Endothelial cell of umbilical vein (primary cell): ENCODE results near the gene CAMSAP1. TPM values are rescaled to one million over a fixed set of nuclear protein-coding genes. Genes with fewer than 3 reads are reported as not detected.

ENCODE experiments used
- BruUV-seq: library from RNA; stranded (reverse); fragments of 400-500 nt; replicated peaks from 2 replicates; lab custom pipeline; 2021; lab: Mats Ljungman, UMichigan
- CTCF ChIA-PET: fragments of 300-600, 350-600 bp; sonication (Branson Sonifier 250); formaldehyde crosslinking; loops from one replicate; lab custom pipeline; 2021; ENCODE audit warnings: antibody characterized with exemption, inconsistent platforms; lab: Charles Lee
- POLR2A ChIA-PET: fragments of 300-600, 350-600 bp; sonication (Branson Sonifier 250); formaldehyde crosslinking; loops from one replicate; lab custom pipeline; 2021; ENCODE audit warnings: antibody characterized with exemption, inconsistent platforms; lab: Charles Lee
- DNase-seq: peaks from one replicate; pipeline ENCODE4 v3.0.0-alpha.2; 2011; ENCODE audit warnings: low read depth, low spot score
- FAIRE-seq: peaks from 2 replicates; lab custom pipeline; 2011; peaks lifted over from hg19 to GRCh38; lab: Jason Lieb, UNC
- H2AFZ ChIP-seq: 2 replicates; pipeline ENCODE4 v1.6.0; 2012; ENCODE audit warnings: low read depth, low read length, control low read depth, inconsistent platforms
- H3K27ac ChIP-seq: 2 replicates; pipeline ENCODE4 v1.5.1; 2011; ENCODE audit warnings: low read depth, mild to moderate bottlenecking, control low read depth, low read length, moderate library complexity; ENCODE audit not compliant: insufficient read depth
- H3K27me3 ChIP-seq, 2 experiments: 2 replicates each; pipeline versions ENCODE4 v1.6.0 to v1.6.1; 2011; ENCODE audit warnings: low read length in 2 of 2, mixed read lengths in 1 of 2; ENCODE audit not compliant: control insufficient read depth in 2 of 2, insufficient read depth in 2 of 2
- H3K36me3 ChIP-seq, 2 experiments: 2 replicates in 1 of 2; 3 replicates in 1 of 2; pipeline ENCODE4 v1.5.1; 2011; ENCODE audit warnings: low read length in 2 of 2, mild to moderate bottlenecking in 1 of 2, moderate library complexity in 1 of 2; ENCODE audit not compliant: control insufficient read depth in 2 of 2, insufficient read depth in 2 of 2; ENCODE audit errors: extremely low read depth in 1 of 2
- H3K4me1 ChIP-seq: 3 replicates; pipeline ENCODE4 v1.5.1; 2011; ENCODE audit warnings: mild to moderate bottlenecking, low read length; ENCODE audit not compliant: control insufficient read depth, insufficient read depth; ENCODE audit errors: extremely low read depth
- H3K4me2 ChIP-seq: 2 replicates; pipeline ENCODE4 v1.6.1; 2011; ENCODE audit warnings: low read length, control low read depth, mixed read lengths; ENCODE audit not compliant: insufficient read depth
- H3K4me3 ChIP-seq, 3 experiments: fragments of 200-600 bp in 1 of 3; sonication (generic), shearing (Covaris generic) in 1 of 3; replicated peaks in 1 of 3; 2 replicates each; pipeline ENCODE4 v1.5.1; 2011 to 2016; ENCODE audit warnings: control low read depth in 3 of 3, low read length in 3 of 3, mild to moderate bottlenecking in 2 of 3, inconsistent platforms in 1 of 3, low read depth in 1 of 3, moderate library complexity in 1 of 3; ENCODE audit not compliant: insufficient read depth in 1 of 3
- H3K79me2 ChIP-seq: 2 replicates; pipeline ENCODE4 v1.6.0; 2012; ENCODE audit warnings: low read length, inconsistent platforms; ENCODE audit not compliant: control insufficient read depth, insufficient read depth
- H3K9ac ChIP-seq: replicated peaks from 2 replicates; pipeline ENCODE3; 2011; ENCODE audit warnings: low read length, control low read depth; ENCODE audit not compliant: insufficient read depth; ENCODE audit errors: extremely low read depth
- H3K9me1 ChIP-seq: replicated peaks from 3 replicates; pipeline ENCODE4 v1.6.0; 2011; ENCODE audit warnings: mild to moderate bottlenecking, low read length; ENCODE audit not compliant: control insufficient read depth, insufficient read depth; ENCODE audit errors: extremely low read depth
- H3K9me3 ChIP-seq: replicated peaks from 2 replicates; pipeline ENCODE4 v1.5.1; 2012; ENCODE audit warnings: low read length, inconsistent platforms; ENCODE audit not compliant: control insufficient read depth, insufficient read depth
- H4K20me1 ChIP-seq: replicated peaks from 2 replicates; pipeline ENCODE3; 2011; ENCODE audit warnings: mild to moderate bottlenecking, low read length; ENCODE audit not compliant: control insufficient read depth, insufficient read depth; ENCODE audit errors: extremely low read depth
- CTCF ChIP-seq, 2 donors: IDR thresholded peaks; 1 replicate in 1 of 2; 2 replicates in 1 of 2; pipeline ENCODE4 v1.5.1; 2011; ENCODE audit warnings: low read length in 2 of 2, mild to moderate bottlenecking in 2 of 2, moderate library complexity in 2 of 2, control low read depth in 1 of 2, inconsistent platforms in 1 of 2, low read depth in 1 of 2; ENCODE audit not compliant: insufficient read depth in 1 of 2; ENCODE audit errors: extremely low read depth in 1 of 2
- FOS ChIP-seq: IDR thresholded peaks from 2 replicates; pipeline ENCODE4 v1.6.1; 2011; ENCODE audit warnings: mild to moderate bottlenecking, low read length, moderate library complexity, borderline replicate concordance; ENCODE audit not compliant: insufficient read depth
- GATA2 ChIP-seq: IDR thresholded peaks from 2 replicates; pipeline ENCODE4 v1.7.0; 2011; ENCODE audit warnings: low read depth, mild to moderate bottlenecking, moderate library complexity, mixed read lengths, low read length; ENCODE audit not compliant: insufficient read length, insufficient read depth
- JUN ChIP-seq: IDR thresholded peaks from 2 replicates; pipeline ENCODE4 v1.6.1; 2011; ENCODE audit warnings: borderline replicate concordance, low read depth; ENCODE audit not compliant: insufficient read length, insufficient read depth
- POLR2AphosphoS5 ChIP-seq: IDR thresholded peaks from 2 replicates; pipeline ENCODE4 v1.6.1; 2012; ENCODE audit warnings: low read depth, mild to moderate bottlenecking, control low read depth, low read length, moderate library complexity; ENCODE audit not compliant: insufficient read depth
- dilution Hi-C: fragments of 300-500 bp; cut with MboI; formaldehyde crosslinking; loops from one replicate; pipeline ENCODE4 v1.15.0; 2019; ENCODE audit warnings: low sequenced_read_pairs; ENCODE audit not compliant: extremely low pct_ligation_motif_present
- intact Hi-C: fragments of 100-400 bp; cut with micrococcal nuclease; formaldehyde crosslinking; loops from one replicate; pipeline ENCODE4 v1.10.0; 2022
- polyA plus RNA-seq, 4 experiments: library from polyadenylated mRNA; depleted of rRNA in 3 of 4; stranded (reverse) in 3 of 4; unstranded in 1 of 4; fragments of >200 nt; gene quantifications; 2 replicates each; pipeline versions ENCODE4 v1.2.1 to v1.2.3, GENCODE V29; 2011 to 2012; ENCODE audit warnings: missing spikeins in 1 of 4
- total RNA-seq: library from RNA; stranded (reverse); gene quantifications from 2 replicates; pipeline ENCODE4 v1.2.3, GENCODE V29; 2021

The CAMSAP1 gene
- total and polyA plus RNA-seq, 2 donors (not counting 3 experiments of a cell fraction or from before 2014, with no cell fraction given): 8.1 to 25.5 TPM

- DNase-seq (no peak), FAIRE-seq (no peak)
- peaks cover 8% of the 10 kb centered on the region for H3K4me1 ChIP-seq
- no peak overlapping the region for H3K9ac ChIP-seq
- H4K20me1 ChIP-seq: no peaks in the 10 kb centered on the region
- dilution Hi-C loops (no loop called here), intact Hi-C loops (no loop called here)
- BruUV-seq: no TSS peak
- H3K4me2 ChIP-seq: no peak overlapping the region
- ChIA-PET CTCF (no interaction called here), POLR2A (no interaction called here)
- no peak overlapping the region for H3K27ac ChIP-seq
- no peaks in the 10 kb centered on the region for H3K9me1 ChIP-seq
- H3K4me3 ChIP-seq: no peak overlapping the region
- H3K27me3 ChIP-seq: no peaks in the 10 kb centered on the region
- TF ChIP-seq POLR2AphosphoS5 (no peak), FOS (no peak), GATA2 (no peak)
- H3K79me2 ChIP-seq: peaks cover 100% of the 10 kb centered on the region
- H2AFZ ChIP-seq: no peak overlapping the region
- no peaks in the 10 kb centered on the region for H3K9me3 ChIP-seq
- peaks cover 0 to 1% of the 10 kb centered on the region in 2 experiments for H3K36me3 ChIP-seq
These were observed 20.3 kb downstream of the CAMSAP1 start for GRCh38 chr9:135887021-135887507.

- H3K4me1 ChIP-seq: peaks cover 8% of the 10 kb centered on the region
- ChIA-PET POLR2A (no interaction called here), CTCF (interaction anchor here (1.8 kb wide), 1 partner anchor 16 kb away, joined by 4 read pairs; no protein-coding TSS in a partner anchor)
- dilution Hi-C loops: no loop called here
- no TSS peak for BruUV-seq
- no peak overlapping the region for H3K4me2 ChIP-seq
- peaks cover 100% of the 10 kb centered on the region for H3K79me2 ChIP-seq
- no peaks in the 10 kb centered on the region for H3K27me3 ChIP-seq
- H3K36me3 ChIP-seq: peaks cover 0 to 4% of the 10 kb centered on the region in 2 experiments
- TF ChIP-seq JUN: no peak
- TF ChIP-seq CTCF (IDR thresholded peaks at IDR 0.05; ENCODE audit: extremely low read depth in 1 of 2, insufficient read depth in 1 of 2, low read depth in 1 of 2, low read length in 2 of 2): no peak
- intact Hi-C loops: no loop called here
- FAIRE-seq: no peak
- H3K4me3 ChIP-seq: no peak overlapping the region
- no peak overlapping the region for H3K27ac ChIP-seq
- no peak overlapping the region for H2AFZ ChIP-seq
- no peaks in the 10 kb centered on the region for H3K9me3 ChIP-seq
- no peaks in the 10 kb centered on the region for H3K9me1 ChIP-seq
- DNase-seq: no peak
- no peaks in the 10 kb centered on the region for H4K20me1 ChIP-seq
- no peak overlapping the region for H3K9ac ChIP-seq
These were observed 21.0 kb downstream of the CAMSAP1 start for GRCh38 chr9:135886147-135886981.
